Osteoblast (primary cell): ENCODE measurements around the gene LEP. TPM values are rescaled to one million over a fixed set of nuclear protein-coding genes. Genes with fewer than 3 reads are reported as not detected.

Source experiments
- DNase-seq: peaks from one replicate; pipeline ENCODE4 v3.0.0; 2011; ENCODE audit warnings: low spot score, mixed read lengths; ENCODE audit not compliant: insufficient read length; ENCODE audit errors: missing footprints
- H2AFZ ChIP-seq: 2 replicates; pipeline ENCODE4 v1.6.0; 2011; ENCODE audit warnings: mild to moderate bottlenecking, low read length
- H3K27ac ChIP-seq: 2 replicates; pipeline ENCODE4 v1.5.1; 2011; ENCODE audit warnings: mild to moderate bottlenecking, low read depth, low read length, moderate library complexity
- H3K27me3 ChIP-seq: 2 replicates; pipeline ENCODE4 v1.6.0; 2012; ENCODE audit warnings: mild to moderate bottlenecking, control low read depth, inconsistent platforms, low read length, moderate library complexity; ENCODE audit not compliant: insufficient read depth
- H3K36me3 ChIP-seq: 2 replicates; pipeline ENCODE4 v1.5.1; 2011; ENCODE audit warnings: mild to moderate bottlenecking, low read length, control low read depth, moderate library complexity; ENCODE audit not compliant: insufficient read depth
- H3K4me1 ChIP-seq: 2 replicates; pipeline ENCODE4 v1.5.1; 2011; ENCODE audit warnings: mild to moderate bottlenecking, low read length, control low read depth, moderate library complexity; ENCODE audit not compliant: insufficient read depth
- H3K4me2 ChIP-seq: 2 replicates; pipeline ENCODE4 v1.6.0; 2011; ENCODE audit warnings: mild to moderate bottlenecking, low read length; ENCODE audit not compliant: insufficient read depth
- H3K4me3 ChIP-seq: fragments of 200-600 bp; sonication (generic); 3 replicates; pipeline ENCODE4 v1.5.1; 2012; ENCODE audit warnings: mild to moderate bottlenecking, low read length, inconsistent platforms; ENCODE audit not compliant: insufficient read depth
- H3K79me2 ChIP-seq: 2 replicates; pipeline ENCODE4 v1.6.0; 2012; ENCODE audit warnings: mild to moderate bottlenecking, low read length, control low read depth, inconsistent platforms; ENCODE audit not compliant: insufficient read depth
- H3K9me3 ChIP-seq: 2 replicates; pipeline ENCODE4 v1.5.1; 2011; ENCODE audit warnings: low read depth, low read length, control low read depth
- H4K20me1 ChIP-seq: 2 replicates; pipeline ENCODE4 v1.6.0; 2012; ENCODE audit warnings: mild to moderate bottlenecking, low read length, control low read depth; ENCODE audit not compliant: insufficient read depth
- total RNA-seq: library from RNA; depleted of rRNA; stranded (reverse); fragments of >200 nt; gene quantifications from 2 replicates; pipeline ENCODE4 v1.2.3, GENCODE V29; 2012
- TF ChIP-seq, protein P1 (sequence below): IDR thresholded peaks from 2 replicates; pipeline ENCODE4 v1.5.1; 2011; ENCODE audit warnings: mild to moderate bottlenecking, low read depth, low read length, moderate library complexity; ENCODE audit errors: extremely low read depth

LEP gene
- total RNA-seq, 1 donor: 0.36 TPM

- Histone ChIP-seq H3K4me3 (no peak overlapping the region), H3K4me2 (no peak overlapping the region)
Measured at GRCh38 chr7:128302139-128302538, 61.1 kb downstream of the LEP start.

DNA sequence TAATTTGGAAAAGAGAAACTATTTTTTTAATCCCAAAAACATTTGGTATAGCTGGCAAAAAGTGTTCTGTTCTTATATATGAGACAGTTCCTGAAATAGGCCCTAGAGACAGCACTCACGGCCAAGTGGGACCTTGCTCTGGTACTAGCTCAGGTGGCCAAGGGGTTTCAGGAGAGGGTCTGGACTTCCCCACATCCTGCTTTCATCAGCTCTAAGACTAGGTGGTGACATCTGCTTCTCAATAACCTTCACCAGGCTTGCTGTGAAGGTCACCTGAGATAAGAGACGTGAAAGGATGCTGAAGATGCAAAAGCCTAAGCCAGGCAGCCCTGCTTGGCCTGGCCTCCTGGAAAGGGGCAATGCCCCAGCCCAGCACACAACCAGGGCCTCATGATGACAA is 62.1 kb downstream of the LEP start:
- Histone ChIP-seq H3K4me1 (peaks cover 6% of the 10 kb centered on the region), H3K4me2 (no peak overlapping the region), H4K20me1 (peaks cover 2% of the 10 kb centered on the region), H2AFZ (no peak overlapping the region), H3K9me3 (no peaks in the 10 kb centered on the region), H3K4me3 (no peak overlapping the region), H3K79me2 (no peaks in the 10 kb centered on the region), H3K27me3 (no peaks in the 10 kb centered on the region), H3K36me3 (peaks cover 30% of the 10 kb centered on the region), H3K27ac (no peak overlapping the region)
- TF ChIP-seq, protein P1, sequence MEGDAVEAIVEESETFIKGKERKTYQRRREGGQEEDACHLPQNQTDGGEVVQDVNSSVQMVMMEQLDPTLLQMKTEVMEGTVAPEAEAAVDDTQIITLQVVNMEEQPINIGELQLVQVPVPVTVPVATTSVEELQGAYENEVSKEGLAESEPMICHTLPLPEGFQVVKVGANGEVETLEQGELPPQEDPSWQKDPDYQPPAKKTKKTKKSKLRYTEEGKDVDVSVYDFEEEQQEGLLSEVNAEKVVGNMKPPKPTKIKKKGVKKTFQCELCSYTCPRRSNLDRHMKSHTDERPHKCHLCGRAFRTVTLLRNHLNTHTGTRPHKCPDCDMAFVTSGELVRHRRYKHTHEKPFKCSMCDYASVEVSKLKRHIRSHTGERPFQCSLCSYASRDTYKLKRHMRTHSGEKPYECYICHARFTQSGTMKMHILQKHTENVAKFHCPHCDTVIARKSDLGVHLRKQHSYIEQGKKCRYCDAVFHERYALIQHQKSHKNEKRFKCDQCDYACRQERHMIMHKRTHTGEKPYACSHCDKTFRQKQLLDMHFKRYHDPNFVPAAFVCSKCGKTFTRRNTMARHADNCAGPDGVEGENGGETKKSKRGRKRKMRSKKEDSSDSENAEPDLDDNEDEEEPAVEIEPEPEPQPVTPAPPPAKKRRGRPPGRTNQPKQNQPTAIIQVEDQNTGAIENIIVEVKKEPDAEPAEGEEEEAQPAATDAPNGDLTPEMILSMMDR: no peak
- no peak for DNase-seq

More at GRCh38 chr7:128302139-128302538, 61.1 kb downstream of the LEP start:
- H3K79me2 ChIP-seq: no peaks in the 10 kb centered on the region
- H2AFZ ChIP-seq: no peak overlapping the region
- peaks cover 2% of the 10 kb centered on the region for H4K20me1 ChIP-seq
- H3K27ac ChIP-seq: no peak overlapping the region
- TF ChIP-seq, protein P1: no peak
- no peaks in the 10 kb centered on the region for H3K9me3 ChIP-seq
- no peaks in the 10 kb centered on the region for H3K27me3 ChIP-seq
- DNase-seq: no peak
- peaks cover 25% of the 10 kb centered on the region for H3K36me3 ChIP-seq
- H3K4me1 ChIP-seq: peaks cover 6% of the 10 kb centered on the region

DNA sequence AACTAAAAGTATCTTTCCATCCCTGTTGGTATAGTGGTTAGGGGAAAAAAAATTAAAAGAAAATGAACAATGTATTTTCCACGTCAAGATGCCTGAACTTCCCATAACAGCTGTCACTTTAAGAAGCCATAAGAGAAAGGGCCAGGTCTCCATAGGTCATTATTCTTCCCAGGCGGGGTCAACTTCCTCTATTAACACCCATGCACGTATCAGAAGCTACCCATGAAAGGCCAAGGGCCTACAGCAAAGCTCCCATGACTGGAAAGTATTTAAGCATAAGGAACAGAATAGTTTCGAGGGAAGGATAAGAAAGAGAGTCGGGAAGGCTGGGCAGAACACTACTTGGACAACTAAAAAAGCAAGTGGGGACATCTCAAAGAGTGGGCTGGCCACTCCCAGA is 62.6 kb downstream of the LEP start:
- H3K27ac ChIP-seq: no peak overlapping the region
- H3K4me2 ChIP-seq: no peak overlapping the region
- TF ChIP-seq, protein P1: no peak
- no peak for DNase-seq
- no peaks in the 10 kb centered on the region for H3K27me3 ChIP-seq
- no peak overlapping the region for H3K4me3 ChIP-seq
- no peak overlapping the region for H2AFZ ChIP-seq
- H4K20me1 ChIP-seq: peaks cover 2% of the 10 kb centered on the region
- no peaks in the 10 kb centered on the region for H3K9me3 ChIP-seq
- no peaks in the 10 kb centered on the region for H3K79me2 ChIP-seq
- H3K36me3 ChIP-seq: peaks cover 30% of the 10 kb centered on the region
- peaks cover 6% of the 10 kb centered on the region for H3K4me1 ChIP-seq

- TF ChIP-seq, protein P1: no peak
- H3K27ac ChIP-seq: no peak overlapping the region
Measured at GRCh38 chr7:128304212-128304611, 63.1 kb downstream of the LEP start.

More at GRCh38 chr7:128304212-128304611, 63.1 kb downstream of the LEP start:
- no peaks in the 10 kb centered on the region for H3K27me3 ChIP-seq
- peaks cover 6% of the 10 kb centered on the region for H3K4me1 ChIP-seq
- no peak overlapping the region for H3K4me3 ChIP-seq
- no peaks in the 10 kb centered on the region for H3K9me3 ChIP-seq
- DNase-seq: no peak
- peaks cover 34% of the 10 kb centered on the region for H3K36me3 ChIP-seq
- H3K4me2 ChIP-seq: no peak overlapping the region
- no peaks in the 10 kb centered on the region for H3K79me2 ChIP-seq
- no peak overlapping the region for H2AFZ ChIP-seq
- H4K20me1 ChIP-seq: peaks cover 2% of the 10 kb centered on the region
